Measurements from ENCODE around the gene SLCO6A1. TPM values are rescaled to one million over a fixed set of nuclear protein-coding genes. Genes with fewer than 3 reads are reported as not detected.
"Not testable (repeated sequence)": the region's sequence is repeated elsewhere in the genome, so short reads cannot be mapped to it uniquely, and the experiment has no call there.

Gene SLCO6A1, protein sequence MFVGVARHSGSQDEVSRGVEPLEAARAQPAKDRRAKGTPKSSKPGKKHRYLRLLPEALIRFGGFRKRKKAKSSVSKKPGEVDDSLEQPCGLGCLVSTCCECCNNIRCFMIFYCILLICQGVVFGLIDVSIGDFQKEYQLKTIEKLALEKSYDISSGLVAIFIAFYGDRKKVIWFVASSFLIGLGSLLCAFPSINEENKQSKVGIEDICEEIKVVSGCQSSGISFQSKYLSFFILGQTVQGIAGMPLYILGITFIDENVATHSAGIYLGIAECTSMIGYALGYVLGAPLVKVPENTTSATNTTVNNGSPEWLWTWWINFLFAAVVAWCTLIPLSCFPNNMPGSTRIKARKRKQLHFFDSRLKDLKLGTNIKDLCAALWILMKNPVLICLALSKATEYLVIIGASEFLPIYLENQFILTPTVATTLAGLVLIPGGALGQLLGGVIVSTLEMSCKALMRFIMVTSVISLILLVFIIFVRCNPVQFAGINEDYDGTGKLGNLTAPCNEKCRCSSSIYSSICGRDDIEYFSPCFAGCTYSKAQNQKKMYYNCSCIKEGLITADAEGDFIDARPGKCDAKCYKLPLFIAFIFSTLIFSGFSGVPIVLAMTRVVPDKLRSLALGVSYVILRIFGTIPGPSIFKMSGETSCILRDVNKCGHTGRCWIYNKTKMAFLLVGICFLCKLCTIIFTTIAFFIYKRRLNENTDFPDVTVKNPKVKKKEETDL
- not detected for polyA plus RNA-seq (2012; ENCODE audit: insufficient read depth, insufficient read length)

DNA sequence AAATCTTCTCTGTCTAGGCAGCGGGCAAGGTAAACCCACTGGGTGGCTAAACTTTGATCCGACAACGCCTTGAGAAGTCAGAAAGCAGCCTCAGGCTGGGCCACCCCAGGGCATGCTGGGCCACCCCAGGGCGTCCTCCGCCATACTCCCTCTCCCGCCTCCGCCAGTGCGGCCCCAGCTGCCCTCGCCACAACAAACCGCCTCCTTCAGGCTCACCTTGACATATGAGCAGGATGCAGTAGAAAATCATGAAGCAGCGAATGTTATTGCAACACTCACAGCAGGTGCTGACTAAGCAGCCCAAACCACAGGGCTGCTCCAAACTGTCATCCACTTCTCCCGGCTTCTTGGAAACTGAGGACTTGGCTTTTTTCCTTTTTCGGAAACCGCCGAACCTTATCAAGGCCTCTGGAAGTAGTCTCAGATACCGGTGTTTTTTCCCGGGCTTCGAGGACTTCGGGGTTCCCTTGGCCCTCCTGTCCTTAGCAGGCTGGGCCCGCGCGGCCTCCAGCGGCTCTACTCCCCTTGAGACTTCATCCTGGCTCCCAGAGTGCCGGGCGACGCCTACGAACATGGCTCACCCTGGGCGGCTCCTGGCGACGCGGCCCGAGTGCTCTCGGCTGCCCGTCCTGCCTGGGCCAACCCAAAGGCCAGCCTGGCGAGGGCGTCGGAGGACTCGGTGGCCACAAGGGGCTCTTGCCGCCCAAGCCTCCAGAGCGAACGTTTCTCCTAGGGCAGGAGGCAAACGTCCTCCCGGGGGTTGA, at the start of gene SLCO6A1:
TSS of gene SLCO6A1 (minus strand) at position 731 of the 764 bp plus-strand sequence. CDS start at position 574, 157 bp downstream.
- H3K4me3 ChIP-seq (ENCODE audit: low read length): no peak within 1 kb of the TSS
- DNase-seq (ENCODE audit: low read depth, low spot score): no peak

DNA sequence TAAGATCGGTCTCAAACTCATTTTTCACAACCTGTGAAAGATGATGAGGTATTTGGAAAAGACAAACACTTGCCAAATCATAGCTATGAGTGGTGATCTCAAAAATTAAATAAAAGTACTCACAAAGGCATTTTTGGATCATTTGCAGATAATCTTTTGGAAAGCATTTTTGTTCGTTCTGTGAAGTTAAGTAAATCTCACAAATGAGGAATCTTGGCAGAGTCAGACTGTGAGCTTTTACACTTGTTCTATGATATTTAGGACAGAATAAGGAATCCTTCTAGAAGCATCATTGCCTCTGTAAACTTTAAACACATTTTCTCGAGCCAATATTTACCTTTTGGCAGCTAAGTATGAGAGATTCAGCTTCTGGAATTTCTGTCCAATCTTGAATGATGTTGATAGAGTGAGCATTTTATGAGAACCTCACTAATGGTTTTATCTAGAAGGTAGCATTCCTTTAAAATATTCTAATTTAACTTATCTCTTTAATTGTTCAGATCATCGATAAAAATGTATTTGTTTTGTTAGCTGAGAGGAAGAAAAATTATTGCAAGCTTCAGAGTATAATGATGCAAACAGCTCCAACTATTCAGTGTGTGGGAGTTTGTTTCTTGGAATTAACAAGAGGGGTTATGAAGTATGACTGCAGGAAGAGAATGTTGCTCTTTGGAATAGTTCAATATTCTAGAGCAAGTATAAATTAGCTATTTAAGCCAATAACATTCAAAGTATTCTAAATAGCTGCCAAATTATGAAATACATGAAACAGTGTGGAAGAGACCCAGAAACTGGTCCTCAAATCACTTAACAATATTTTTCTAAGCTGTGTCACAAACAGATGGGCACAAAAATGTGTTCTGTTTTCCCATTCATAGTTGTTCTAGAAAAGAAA, 48.6 kb upstream of the SLCO6A1 start:
- DNase-seq (ENCODE audit: low read depth, low spot score): no peak
- H3K4me3 ChIP-seq (ENCODE audit: low read length): no peak overlapping the region

DNA sequence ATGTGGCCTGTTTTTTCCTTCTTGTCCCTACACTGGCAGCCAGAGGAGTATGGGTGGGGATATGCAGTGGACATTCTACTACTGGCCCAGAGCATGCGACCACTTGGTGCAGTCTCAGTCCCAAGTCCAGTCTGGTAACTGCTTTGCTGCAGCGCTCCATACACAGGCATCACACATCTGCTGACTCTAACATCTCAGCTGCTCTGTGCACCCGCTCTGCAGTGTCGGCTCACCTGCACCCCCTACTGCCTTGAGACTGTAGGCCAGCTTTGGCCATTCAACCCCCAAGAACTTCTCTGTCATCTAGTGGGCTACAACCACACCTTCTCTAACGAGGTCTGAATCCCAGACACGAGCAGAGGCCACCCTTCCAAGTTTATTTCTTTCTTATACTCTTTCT, 46.4 kb upstream of the SLCO6A1 start:
- DNase-seq (ENCODE audit: low read depth, low spot score): peak; percentile 5
- H3K4me3 ChIP-seq (ENCODE audit: low read length): no peak overlapping the region

DNA sequence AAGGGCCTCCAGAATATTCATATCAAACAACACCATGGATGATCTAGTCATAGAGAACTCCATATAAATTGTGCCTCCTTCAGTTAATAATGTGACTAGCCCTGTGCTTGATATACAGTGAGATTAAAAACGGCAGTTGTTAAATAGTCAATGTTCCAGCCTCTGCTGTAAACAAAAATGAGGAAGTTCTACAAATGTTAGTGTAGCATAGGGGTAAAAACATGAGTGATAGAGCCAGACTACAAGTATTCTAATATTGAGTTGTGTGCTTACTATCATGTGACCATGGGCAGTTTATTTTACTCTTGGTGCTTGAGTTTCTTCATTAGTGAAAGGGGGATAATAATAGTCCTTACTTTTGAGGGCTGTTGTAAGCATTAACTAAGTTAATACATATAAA, 43.3 kb upstream of the SLCO6A1 start:
- H3K4me3 ChIP-seq (ENCODE audit: low read length): no peak overlapping the region
- no peak for DNase-seq (ENCODE audit: low read depth, low spot score)

DNA sequence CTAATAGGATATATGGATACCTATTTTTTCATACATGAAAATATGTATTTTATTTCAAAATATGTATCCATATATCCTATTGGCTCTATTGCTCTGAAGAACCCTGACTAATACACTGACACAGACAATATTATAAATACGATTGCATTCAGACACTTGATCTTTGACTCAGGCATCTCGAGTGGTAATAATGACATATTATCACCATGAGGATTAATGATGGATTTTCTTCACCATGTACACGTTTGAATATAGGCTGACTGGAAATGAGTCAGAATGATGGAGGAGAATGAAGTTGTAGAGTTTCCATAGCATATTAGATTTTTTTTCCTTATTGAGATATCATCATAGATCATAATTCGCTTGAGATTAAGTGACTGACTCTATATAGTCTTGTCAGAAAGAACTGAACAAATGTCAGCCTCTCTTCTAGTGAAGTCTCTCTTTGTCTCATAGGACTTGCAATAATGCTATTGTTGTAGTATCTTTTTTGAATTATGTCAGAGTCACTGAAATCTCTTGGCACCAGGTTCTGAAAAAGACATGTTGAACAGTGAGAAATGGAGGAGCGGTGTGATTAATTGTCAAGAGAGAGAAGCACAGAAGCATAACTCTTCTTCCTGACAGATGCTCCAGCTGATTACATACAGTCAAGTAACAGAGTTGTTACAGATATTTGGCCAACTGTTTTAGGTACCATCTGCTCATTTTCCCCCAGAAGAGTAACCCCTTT, 41.4 kb upstream of the SLCO6A1 start:
- no peak overlapping the region for H3K4me3 ChIP-seq (ENCODE audit: low read length)
- no peak for DNase-seq (ENCODE audit: low read depth, low spot score)

DNA sequence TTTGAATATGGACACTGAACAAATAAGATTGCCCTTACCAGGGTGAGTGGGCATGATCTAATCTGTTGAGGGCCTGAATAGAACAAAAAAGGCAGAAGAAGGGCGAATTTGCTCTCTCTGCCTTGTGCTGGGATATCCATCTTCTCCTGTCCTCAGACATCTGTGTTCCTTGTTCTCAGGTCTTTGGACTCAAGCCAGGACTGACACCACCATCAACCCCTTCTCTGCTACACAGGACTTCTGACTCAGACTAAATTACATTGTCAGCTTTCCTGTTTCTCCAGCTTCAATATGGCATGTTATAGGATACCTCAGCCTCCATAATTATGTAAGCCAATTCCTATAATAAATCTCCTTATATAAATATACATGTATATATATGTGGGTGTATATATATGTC, 40.8 kb upstream of the SLCO6A1 start:
- H3K4me3 ChIP-seq (ENCODE audit: low read length): no peak overlapping the region
- no peak for DNase-seq (ENCODE audit: low read depth, low spot score)

DNA sequence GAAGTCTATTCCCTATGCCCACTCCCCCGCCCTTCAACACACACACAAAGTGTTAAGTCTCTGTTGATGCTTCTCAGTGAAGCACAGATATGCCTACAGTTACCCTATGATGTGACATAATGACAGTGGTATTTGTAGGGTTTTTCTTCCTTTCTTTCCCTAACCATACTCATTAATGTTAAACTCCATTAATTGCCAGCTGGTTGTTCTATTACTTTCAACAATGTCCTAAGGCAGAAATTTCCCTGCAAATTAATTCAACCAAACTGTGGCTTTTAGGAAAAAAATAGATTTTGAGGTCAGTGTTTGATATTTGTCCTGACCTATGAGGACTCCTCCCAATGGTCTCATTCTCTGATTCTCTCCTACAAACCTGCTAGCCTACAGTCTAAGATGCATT, 38.2 kb upstream of the SLCO6A1 start:
- no peak for DNase-seq (ENCODE audit: low read depth, low spot score)
- no peak overlapping the region for H3K4me3 ChIP-seq (ENCODE audit: low read length)

DNA sequence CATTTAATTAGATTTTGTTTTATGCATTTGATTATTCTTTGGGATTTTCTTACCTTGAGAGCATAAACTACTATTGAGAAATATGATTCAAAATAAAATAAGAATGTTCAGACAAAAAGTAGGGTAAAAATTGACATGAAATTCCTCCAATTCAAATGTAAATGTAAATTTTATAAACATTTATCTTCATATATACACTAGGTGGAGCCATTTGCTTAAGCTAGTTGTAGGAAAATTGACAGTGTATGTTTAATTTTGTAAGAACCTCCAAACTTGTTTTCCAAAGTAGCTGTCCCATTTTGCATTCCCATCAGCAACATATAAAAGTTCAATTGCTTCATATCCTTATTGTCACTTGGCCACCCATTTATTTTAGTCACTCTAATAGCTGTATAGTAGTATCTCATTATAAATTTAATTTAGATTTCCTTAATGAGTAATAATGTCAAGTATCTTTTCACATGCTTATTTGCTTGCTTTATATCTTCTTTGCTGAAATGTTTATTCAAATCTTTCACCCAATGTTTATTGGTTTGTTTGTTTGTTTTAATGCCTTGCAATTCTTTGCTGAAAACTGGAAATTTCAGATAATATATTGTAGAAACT, 37.6 kb upstream of the SLCO6A1 start:
- DNase-seq (ENCODE audit: low read depth, low spot score): peak; percentile 0

DNA sequence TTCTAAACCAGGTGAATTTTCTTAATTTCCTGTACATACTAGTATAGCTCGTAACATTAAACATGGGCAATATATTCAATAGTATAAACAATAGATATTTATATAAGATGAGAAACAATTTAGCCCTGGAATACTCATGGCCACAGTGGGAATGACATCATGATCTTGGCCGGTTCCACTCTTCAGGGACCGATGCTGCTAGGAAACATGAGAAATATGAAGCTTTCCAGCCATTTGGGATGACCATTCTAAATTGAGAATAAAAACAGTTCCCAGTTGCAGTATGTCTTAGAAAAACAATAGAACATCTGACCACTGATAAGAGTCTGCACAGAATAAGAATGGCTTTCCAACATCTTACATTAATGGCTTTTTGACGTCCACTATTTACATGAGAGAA, 33.3 kb upstream of the SLCO6A1 start:
- DNase-seq (ENCODE audit: low read depth, low spot score): no peak
- no peak overlapping the region for H3K4me3 ChIP-seq (ENCODE audit: low read length)

More for the DNA sequence above, 37.6 kb upstream of the SLCO6A1 start:
- no peak overlapping the region for H3K4me3 ChIP-seq (ENCODE audit: low read length)

DNA sequence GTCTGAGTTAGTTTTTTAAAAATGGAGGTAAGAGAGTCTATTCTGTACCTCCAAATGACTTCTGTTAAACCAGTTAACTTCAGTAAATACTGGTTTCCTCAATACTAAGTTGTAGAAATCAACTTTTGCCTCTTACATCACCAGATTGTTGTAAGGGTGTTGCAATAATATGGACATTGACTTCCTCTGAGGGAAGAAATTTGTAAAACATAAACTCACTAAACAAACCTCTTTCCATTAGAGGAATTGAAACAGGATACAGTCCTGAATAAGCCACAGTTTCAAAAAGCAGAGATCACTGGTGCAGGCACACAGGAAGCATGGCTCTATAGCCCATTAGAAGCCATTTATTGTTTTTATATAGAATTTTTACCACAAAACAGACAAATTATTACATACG, 32.7 kb upstream of the SLCO6A1 start:
- no peak for DNase-seq (ENCODE audit: low read depth, low spot score)
- no peak overlapping the region for H3K4me3 ChIP-seq (ENCODE audit: low read length)

DNA sequence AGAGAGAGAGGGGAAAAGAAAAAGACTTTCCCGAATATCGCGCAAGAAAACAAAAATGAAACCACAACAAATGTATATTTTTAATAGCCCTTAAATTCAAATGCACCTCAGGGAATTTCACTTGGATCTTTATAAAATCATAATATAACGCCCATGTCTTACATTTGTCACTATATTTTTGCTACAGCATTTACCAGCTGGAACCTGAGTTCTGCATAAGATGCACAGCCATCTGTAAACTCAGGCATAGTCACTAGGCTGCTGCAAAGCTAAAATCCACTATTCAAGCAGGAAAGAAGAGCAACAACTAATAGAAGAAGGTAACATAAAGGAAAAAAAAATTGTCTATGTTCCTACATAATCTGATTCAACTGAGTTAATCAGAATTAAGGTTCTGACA, 30.6 kb upstream of the SLCO6A1 start:
- no peak for DNase-seq (ENCODE audit: low read depth, low spot score)
- H3K4me3 ChIP-seq (ENCODE audit: low read length): no peak overlapping the region

DNA sequence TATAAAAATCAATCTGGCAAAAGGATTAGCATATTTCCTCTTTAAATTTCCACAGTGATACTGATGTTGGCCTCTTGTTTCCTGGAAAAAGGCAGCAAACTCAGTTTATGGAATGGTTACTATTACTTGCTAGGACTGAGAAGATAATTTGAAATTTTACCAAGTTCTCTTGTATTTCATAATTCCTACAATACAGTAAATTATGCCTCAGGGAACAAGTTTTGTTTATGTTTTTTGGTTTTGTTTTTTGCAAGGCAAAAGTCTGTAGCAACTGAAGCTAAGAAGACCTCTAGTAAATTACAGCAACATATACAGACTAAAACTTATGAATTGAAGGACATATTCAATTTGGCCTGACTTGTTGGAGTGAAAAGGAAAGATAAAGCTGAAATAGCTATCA, 30.2 kb upstream of the SLCO6A1 start:
- no peak overlapping the region for H3K4me3 ChIP-seq (ENCODE audit: low read length)
- no peak for DNase-seq (ENCODE audit: low read depth, low spot score)

DNA sequence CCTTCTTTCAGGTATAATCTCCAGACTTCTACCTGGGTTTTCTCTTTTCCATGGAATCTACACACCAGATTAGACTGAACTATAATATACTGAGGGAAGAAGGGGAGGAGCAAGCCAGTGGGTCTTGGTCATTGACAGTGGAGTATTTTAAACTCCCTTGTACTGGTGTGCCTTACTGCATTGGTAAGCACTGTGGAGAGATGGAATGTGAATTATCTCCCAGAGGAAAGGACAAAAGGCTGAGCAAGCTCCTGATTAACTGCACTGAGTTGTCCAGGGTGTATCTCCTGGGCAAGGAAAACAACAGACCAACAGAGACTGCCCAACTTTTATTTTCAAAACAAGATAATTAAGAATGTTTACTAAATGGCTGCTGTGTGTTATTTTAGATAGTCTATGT, 29.8 kb upstream of the SLCO6A1 start:
- DNase-seq (ENCODE audit: low read depth, low spot score): no peak
- no peak overlapping the region for H3K4me3 ChIP-seq (ENCODE audit: low read length)

DNA sequence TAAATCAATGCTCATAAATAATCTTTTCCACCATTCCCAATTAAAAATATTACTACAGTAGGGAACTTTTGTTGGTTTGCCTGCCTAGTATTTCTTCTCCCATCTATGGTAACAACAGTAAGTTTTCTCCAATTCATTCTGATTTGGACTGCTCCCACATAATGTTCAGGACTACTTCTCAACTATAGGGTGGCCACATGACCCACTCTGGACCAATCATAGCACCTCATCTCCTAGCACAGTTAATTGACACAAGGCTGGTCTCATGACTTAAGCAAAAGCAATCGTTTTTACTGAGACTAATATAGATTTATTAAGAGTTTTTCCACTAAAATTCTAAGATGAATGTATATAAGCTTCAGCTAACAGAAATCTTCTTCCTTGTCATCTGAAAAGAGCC, 28.7 kb upstream of the SLCO6A1 start:
- no peak for DNase-seq (ENCODE audit: low read depth, low spot score)
- H3K4me3 ChIP-seq (ENCODE audit: low read length): no peak overlapping the region

DNA sequence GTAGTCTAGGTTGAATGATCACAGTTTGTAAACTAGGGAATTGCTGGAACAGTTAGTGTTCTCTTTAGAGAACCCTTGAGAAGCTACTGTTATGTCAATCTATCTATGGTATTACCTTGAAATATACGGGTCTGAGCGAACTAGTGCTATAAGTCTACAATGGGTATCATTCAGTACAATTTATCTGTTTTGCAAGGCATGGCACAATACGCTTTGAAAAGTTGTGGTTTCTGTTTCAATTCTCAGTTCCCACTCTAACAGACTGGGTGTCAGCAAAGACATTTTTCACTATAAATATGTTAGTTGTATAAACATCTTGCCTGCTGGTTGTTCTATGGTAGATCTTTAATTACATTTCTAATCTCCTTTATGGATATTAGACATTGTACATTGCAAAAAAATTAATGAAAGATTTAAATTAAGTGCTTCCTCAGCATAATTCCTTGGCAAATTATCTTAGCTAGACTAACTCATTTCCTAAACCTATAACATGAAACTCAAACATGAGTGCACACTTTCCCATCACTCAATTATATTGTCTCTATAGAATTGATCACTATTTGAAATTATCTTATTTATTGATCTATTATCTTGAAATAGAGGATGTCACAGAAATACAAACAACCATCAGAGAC, 24.9 kb upstream of the SLCO6A1 start:
- no peak for DNase-seq (ENCODE audit: low read depth, low spot score)
- no peak overlapping the region for H3K4me3 ChIP-seq (ENCODE audit: low read length)

DNA sequence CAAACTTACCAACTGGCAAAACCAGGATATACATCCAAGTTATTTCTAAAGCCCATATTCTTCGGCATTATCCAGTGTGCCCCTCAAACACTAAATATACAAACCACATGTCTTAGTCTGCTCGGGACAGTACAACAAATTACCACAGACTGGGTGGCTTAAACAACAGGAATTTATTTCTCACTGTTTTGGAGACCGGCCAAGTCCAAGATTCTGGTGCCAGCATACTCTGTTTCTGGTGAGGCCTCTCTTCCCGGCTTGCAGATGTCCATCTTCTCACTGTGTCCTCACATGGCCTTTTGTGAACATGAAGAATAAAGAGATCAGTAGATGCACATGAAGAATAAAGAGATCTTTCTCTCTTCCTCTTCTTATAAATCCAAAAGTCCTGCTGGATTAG, 12.9 kb upstream of the SLCO6A1 start:
- no peak for DNase-seq (ENCODE audit: low read depth, low spot score)

DNA sequence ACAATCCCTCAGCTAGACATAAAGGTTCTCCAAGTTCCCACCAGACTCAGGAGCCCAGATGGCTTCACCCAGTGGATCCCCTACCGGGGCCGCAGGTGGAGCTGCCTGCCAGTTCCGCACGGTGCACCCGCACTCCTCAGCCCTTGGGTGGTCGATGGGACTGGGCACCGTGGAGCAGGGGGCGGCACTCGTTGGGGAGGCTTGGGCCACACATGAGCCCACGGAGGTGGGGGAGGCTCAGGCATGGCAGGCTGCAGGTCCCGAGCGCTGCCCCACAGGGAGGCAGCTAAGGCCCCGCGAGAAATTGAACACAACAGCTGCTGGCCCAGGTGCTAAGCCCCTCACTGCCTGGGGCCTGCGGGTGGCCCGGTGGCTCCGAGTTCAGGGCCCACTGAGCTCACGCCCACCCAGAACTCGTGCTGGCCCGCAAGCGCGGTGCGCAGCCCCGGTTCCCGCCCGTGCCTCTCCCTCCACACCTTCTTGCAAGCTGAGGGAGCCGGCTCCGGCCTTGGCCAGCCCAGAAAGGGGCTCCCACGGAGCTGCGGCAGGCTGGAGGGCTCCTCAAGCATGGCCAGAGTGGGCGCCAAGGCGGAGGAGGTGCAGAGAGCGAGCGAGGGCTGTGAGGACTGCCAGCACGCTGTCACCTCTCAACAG, 7.4 kb downstream of the SLCO6A1 start:
- not testable (repeated sequence) for H3K4me3 ChIP-seq (ENCODE audit: low read length); DNase-seq (ENCODE audit: low read depth, low spot score)

More for the DNA sequence above, 12.9 kb upstream of the SLCO6A1 start:
- no peak overlapping the region for H3K4me3 ChIP-seq (ENCODE audit: low read length)
